GM10266 (cell line): ENCODE results near the gene SRGAP2C.
"Not testable (repeated sequence)": the region's sequence is repeated elsewhere in the genome, so short reads cannot be mapped to it uniquely, and the experiment has no call there.

ENCODE experiments used
- DNase-seq: peaks from one replicate; pipeline ENCODE4 v3.0.0; 2012; ENCODE audit errors: extremely low spot score

SRGAP2C gene

GRCh38 chr1:121186191-121186590, 1.4 kb downstream of the SRGAP2C start:
- DNase-seq, result not testable (repeated sequence)

- DNase-seq, result not testable (repeated sequence)
These were observed 3.1 kb downstream of the SRGAP2C start for GRCh38 chr1:121187914-121188313.

GRCh38 chr1:121192512-121192911, 7.7 kb downstream of the SRGAP2C start:
- DNase-seq, result not testable (repeated sequence)

- not testable (repeated sequence) for DNase-seq
These were observed 12.5 kb downstream of the SRGAP2C start for GRCh38 chr1:121197095-121197882.

- not testable (repeated sequence) for DNase-seq
These were observed 15.0 kb downstream of the SRGAP2C start for GRCh38 chr1:121199763-121200162.

- not testable (repeated sequence) for DNase-seq
These were observed 15.5 kb downstream of the SRGAP2C start for GRCh38 chr1:121200232-121200631.

- DNase-seq, result not testable (repeated sequence)
These were observed 16.5 kb downstream of the SRGAP2C start for GRCh38 chr1:121200985-121201981.

- DNase-seq, result not testable (repeated sequence)
These were observed 18.2 kb downstream of the SRGAP2C start for GRCh38 chr1:121202986-121203385.

- DNase-seq, result not testable (repeated sequence)
These were observed 21.3 kb downstream of the SRGAP2C start for GRCh38 chr1:121205786-121206711.

GRCh38 chr1:121207328-121207727, 22.6 kb downstream of the SRGAP2C start:
- not testable (repeated sequence) for DNase-seq

- DNase-seq, result not testable (repeated sequence)
These were observed 23.6 kb downstream of the SRGAP2C start for GRCh38 chr1:121208375-121208774.

- not testable (repeated sequence) for DNase-seq
These were observed 26.0 kb downstream of the SRGAP2C start for GRCh38 chr1:121210778-121211177.

- DNase-seq, result not testable (repeated sequence)
These were observed 28.7 kb downstream of the SRGAP2C start for GRCh38 chr1:121213491-121213890.

- not testable (repeated sequence) for DNase-seq
These were observed 29.9 kb downstream of the SRGAP2C start for GRCh38 chr1:121214544-121215156.

- not testable (repeated sequence) for DNase-seq
These were observed 31.1 kb downstream of the SRGAP2C start for GRCh38 chr1:121215699-121216417.

GRCh38 chr1:121216676-121217075, 31.9 kb downstream of the SRGAP2C start:
- DNase-seq, result not testable (repeated sequence)

- not testable (repeated sequence) for DNase-seq
These were observed 37.0 kb downstream of the SRGAP2C start for GRCh38 chr1:121221770-121222169.

GRCh38 chr1:121224714-121225113, 39.9 kb downstream of the SRGAP2C start:
- DNase-seq, result not testable (repeated sequence)

GRCh38 chr1:121226295-121226904, 41.6 kb downstream of the SRGAP2C start:
- DNase-seq, result not testable (repeated sequence)
